ENCODE data around the gene SERPINA6.

The SERPINA6 gene

DNA sequence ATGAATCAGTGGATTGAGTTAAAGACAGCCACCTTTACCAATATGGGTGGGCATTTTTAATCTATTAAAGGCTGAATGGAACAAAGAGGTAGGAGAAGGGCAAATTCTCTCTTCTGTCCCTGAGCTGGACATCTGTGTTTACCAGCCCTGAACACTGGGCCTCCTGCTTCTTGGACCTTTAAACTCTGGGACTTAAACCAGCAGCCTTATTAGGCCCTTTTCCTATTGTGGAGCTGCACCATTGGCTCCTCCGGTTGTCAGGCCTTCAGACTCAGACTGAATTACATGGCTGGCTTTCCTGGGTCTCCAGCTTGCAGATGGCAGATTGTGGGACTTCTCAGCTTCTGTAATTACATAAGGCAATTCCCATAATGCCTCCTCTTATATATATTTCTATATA lies 6.4 kb downstream of the SERPINA6 start:
- ChIA-PET CTCF (no interaction called here), POLR2A (no interaction called here)
- TF ChIP-seq, protein P1, sequence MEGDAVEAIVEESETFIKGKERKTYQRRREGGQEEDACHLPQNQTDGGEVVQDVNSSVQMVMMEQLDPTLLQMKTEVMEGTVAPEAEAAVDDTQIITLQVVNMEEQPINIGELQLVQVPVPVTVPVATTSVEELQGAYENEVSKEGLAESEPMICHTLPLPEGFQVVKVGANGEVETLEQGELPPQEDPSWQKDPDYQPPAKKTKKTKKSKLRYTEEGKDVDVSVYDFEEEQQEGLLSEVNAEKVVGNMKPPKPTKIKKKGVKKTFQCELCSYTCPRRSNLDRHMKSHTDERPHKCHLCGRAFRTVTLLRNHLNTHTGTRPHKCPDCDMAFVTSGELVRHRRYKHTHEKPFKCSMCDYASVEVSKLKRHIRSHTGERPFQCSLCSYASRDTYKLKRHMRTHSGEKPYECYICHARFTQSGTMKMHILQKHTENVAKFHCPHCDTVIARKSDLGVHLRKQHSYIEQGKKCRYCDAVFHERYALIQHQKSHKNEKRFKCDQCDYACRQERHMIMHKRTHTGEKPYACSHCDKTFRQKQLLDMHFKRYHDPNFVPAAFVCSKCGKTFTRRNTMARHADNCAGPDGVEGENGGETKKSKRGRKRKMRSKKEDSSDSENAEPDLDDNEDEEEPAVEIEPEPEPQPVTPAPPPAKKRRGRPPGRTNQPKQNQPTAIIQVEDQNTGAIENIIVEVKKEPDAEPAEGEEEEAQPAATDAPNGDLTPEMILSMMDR (IDR thresholded peaks at IDR 0.05; ENCODE audit: control extremely low read depth, extremely low read depth, low read depth, missing control alignments): no peak
- no peak for DNase-seq (ENCODE audit: extremely low spot score)

DNA sequence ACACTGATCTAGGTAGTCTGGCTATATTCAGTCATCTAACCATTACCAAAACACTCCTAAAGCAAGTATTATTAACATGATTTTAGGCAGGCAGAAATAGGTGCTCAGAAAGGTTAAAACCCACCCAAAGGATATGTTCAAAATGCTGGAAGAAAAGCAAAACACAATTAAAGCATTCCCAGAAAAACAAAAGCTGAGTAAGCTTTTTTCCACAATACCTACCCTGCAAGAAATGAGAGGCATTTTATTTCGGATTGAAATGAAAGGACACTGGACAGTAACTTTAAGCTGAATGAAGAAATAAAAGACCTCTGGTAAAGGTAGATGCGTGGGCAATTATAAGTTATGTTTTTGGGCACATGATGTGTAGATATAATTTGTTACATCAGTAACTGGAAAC lies 8.2 kb downstream of the SERPINA6 start:
- TF ChIP-seq, protein P1 (IDR thresholded peaks at IDR 0.05; ENCODE audit: control extremely low read depth, extremely low read depth, low read depth, missing control alignments): no peak
- CTCF ChIA-PET: no interaction called here
- POLR2A ChIA-PET: no interaction called here
- no peak for DNase-seq (ENCODE audit: extremely low spot score)

- TF ChIP-seq, protein P1 (IDR thresholded peaks at IDR 0.05; ENCODE audit: control extremely low read depth, extremely low read depth, low read depth, missing control alignments): no peak
- ChIA-PET CTCF (interaction anchor here (1.1 kb wide), 1 partner anchor 9 kb away, joined by 3 read pairs; the partner anchor contains the start of gene SERPINA6), POLR2A (no interaction called here)
- DNase-seq (ENCODE audit: extremely low spot score): no peak
These were observed 9.0 kb downstream of the SERPINA6 start for GRCh38 chr14:94313991-94314655.

DNA sequence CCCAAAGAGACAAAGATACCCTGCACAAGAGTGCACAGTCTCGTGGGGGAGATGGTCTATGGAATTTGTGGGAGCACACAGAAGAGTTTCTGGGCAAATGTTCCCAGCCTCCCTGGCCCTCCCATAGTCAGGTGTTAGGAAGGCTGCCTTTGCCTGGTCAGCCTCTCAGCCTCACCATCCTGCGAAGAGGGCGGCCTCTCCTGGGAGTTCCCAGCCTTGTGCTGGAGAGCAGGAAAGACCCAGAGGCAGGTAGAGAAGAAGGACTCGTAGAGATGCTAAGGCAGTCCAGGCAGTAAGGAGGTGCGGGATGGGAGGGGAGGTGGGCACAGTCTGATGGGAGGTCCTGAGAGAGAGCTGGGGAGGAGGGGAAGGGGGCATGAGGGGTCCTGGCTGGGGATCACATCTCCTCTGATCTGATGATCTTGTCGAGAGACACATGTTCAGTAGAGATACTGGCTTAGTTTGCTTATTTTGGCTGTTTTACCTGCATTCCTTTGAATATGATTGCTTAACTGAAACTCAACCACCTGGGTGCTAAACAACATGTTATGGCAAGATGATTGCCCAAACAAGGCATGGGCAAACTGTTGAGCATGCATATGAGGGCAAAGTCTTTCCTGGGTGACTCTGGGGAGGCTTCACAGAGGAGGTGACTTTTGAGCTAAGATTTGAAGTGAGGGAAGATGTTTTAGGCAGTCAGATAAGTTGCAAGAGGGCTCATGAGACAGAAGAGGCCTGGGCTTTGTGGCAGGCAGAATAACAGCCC lies 10.5 kb downstream of the SERPINA6 start:
- no peak for DNase-seq (ENCODE audit: extremely low spot score)
- TF ChIP-seq, protein P1 (IDR thresholded peaks at IDR 0.05; ENCODE audit: control extremely low read depth, extremely low read depth, low read depth, missing control alignments): no peak
- ChIA-PET CTCF (no interaction called here), POLR2A (no interaction called here)

DNA sequence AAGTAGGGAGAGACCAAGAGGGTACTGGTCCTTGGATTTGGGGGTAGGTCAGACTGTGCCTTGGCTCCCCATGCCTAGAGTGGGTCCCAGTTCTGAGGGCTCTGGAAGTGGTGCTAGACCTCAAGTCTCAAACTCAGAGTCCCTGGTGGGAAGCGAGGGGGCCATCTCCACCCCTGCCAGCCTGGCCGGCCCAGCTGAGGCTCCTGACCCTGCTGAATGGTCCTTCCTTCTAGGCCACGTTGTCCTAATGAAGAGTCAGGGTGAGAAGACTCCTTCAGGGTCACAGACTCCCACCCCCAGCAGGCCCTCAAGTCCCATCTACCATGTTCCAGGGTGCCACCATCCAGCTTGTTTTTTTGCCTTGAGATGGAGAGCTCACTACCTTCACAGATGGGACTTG lies 12.9 kb downstream of the SERPINA6 start:
- DNase-seq (ENCODE audit: extremely low spot score): no peak
- CTCF ChIA-PET: interaction anchor here (1.4 to 1.7 kb wide), 2 partner anchors 17 to 19 kb away, joined by 3 read pairs; partner anchors contain the start of gene SERPINA10
- TF ChIP-seq, protein P1 (IDR thresholded peaks at IDR 0.05; ENCODE audit: control extremely low read depth, extremely low read depth, low read depth, missing control alignments): no peak
- POLR2A ChIA-PET: no interaction called here

DNA sequence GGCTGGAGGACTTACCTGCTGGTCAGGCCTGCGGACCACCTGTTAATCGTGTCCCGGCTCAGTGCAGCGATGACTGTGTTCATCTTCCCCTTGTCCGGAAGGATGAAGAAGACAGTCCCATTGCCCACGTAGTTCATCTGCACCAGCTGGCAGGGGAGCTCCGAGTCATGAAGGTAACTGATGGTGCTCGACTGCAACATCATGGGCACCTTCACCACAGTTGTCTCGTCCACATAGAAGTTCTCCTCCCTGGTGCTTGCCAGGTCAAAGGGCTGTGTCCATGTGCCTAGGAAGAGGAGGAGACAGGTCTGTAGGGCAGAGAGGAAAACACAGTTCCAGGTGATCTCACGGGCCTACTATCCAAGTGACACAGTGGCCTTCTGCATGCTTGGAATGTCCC lies 13.4 kb downstream of the SERPINA6 start:
- DNase-seq (ENCODE audit: extremely low spot score): no peak
- ChIA-PET CTCF (interaction anchor here (1.7 kb wide), 1 partner anchor 16 kb away, joined by 3 read pairs; the partner anchor contains the start of gene SERPINA10), POLR2A (no interaction called here)
- TF ChIP-seq, protein P1 (IDR thresholded peaks at IDR 0.05; ENCODE audit: control extremely low read depth, extremely low read depth, low read depth, missing control alignments): no peak
